A549 (cell line): Measurements from ENCODE around the gene DMBT1. TPM values are rescaled to one million over a fixed set of nuclear protein-coding genes. Genes with fewer than 3 reads are reported as not detected.

Source experiments
- ATAC-seq, 2 experiments: fragments of 200-7000 bp in 1 of 2; fragments of >200 bp in 1 of 2; cut with Nextera tagmentation in 1 of 2; cut with Tn5 transposase in 1 of 2; 3 replicates each; pipeline versions ENCODE4 v1.8.0 to v1.9.1; 2018 to 2020; ENCODE audit warnings: mild to moderate bottlenecking in 1 of 2, moderate library complexity in 1 of 2
- CTCF ChIA-PET: fragments of 300-600 bp; sonication (Branson Sonifier 250); formaldehyde crosslinking; extraction: SDS; loops from one replicate; lab custom pipeline; 2021; ENCODE audit warnings: antibody characterized with exemption, inconsistent platforms; lab: Yijun Ruan, JAX
- POLR2A ChIA-PET: fragments of 350-600 bp; formaldehyde crosslinking; extraction: SDS; loops from one replicate; lab custom pipeline; 2021; ENCODE audit warnings: antibody characterized with exemption, inconsistent platforms; lab: Yijun Ruan, JAX
- DNase-seq, 2 experiments: peaks; one replicate each; pipeline versions ENCODE4 v3.0.0 to v3.0.0-alpha.2; 2011 to 2016; ENCODE audit warnings: low read depth in 1 of 2, low spot score in 1 of 2
- FAIRE-seq: peaks from 2 replicates; lab custom pipeline; 2011; peaks lifted over from hg19 to GRCh38; lab: Jason Lieb, UNC
- H3K27ac ChIP-seq, 2 experiments: fragments of >200 bp; sonication (Bioruptor Twin); formaldehyde crosslinking; 3 replicates each; pipeline ENCODE4 v1.5.1; 2016 to 2017
- H3K4me1 ChIP-seq: fragments of >200 bp; sonication (Bioruptor Twin); formaldehyde crosslinking; 3 replicates; pipeline ENCODE4 v1.6.1; 2016
- H3K4me2 ChIP-seq: fragments of >200 bp; sonication (Bioruptor Twin); formaldehyde crosslinking; 3 replicates; pipeline ENCODE4 v1.6.1; 2016
- H3K4me3 ChIP-seq: fragments of >200 bp; sonication (Bioruptor Twin); formaldehyde crosslinking; 3 replicates; pipeline ENCODE4 v1.5.1; 2016
- H3K9me3 ChIP-seq: fragments of >200 bp; sonication (Bioruptor Twin); formaldehyde crosslinking; 3 replicates; pipeline ENCODE4 v1.6.1; 2016
- CBX2 ChIP-seq: fragments of 200-600 bp; sonication (generic); IDR thresholded peaks from 2 replicates; pipeline ENCODE4 v1.6.1; 2016; ENCODE audit warnings: low read depth, mild to moderate bottlenecking, borderline replicate concordance
- CHD2 ChIP-seq: fragments of 150-350 bp; IDR thresholded peaks from 2 replicates; pipeline ENCODE4 v1.6.1; 2014; ENCODE audit warnings: low read length; ENCODE audit not compliant: partially characterized antibody
- CHD4 ChIP-seq: fragments of 200-600 bp; sonication (generic); IDR thresholded peaks from 2 replicates; pipeline ENCODE4 v1.6.1; 2016; ENCODE audit warnings: antibody characterized with exemption, mild to moderate bottlenecking, borderline replicate concordance
- FOSB ChIP-seq: fragments of 250-450 bp; sonication (Bioruptor Pico); IDR thresholded peaks from 2 replicates; pipeline ENCODE4 v1.5.0; 2020; ENCODE audit warnings: mild to moderate bottlenecking, moderate library complexity
- FOXS1 ChIP-seq: fragments of 250-450 bp; sonication (Bioruptor Pico); IDR thresholded peaks from 2 replicates; pipeline ENCODE4 v1.5.0; 2020; ENCODE audit warnings: mild to moderate bottlenecking, moderate library complexity
- HDAC2 ChIP-seq: fragments of 200-600 bp; sonication (generic); IDR thresholded peaks from 2 replicates; pipeline ENCODE4 v1.6.1; 2016
- HEYL ChIP-seq: fragments of 250-450 bp; sonication (Bioruptor Pico); IDR thresholded peaks from 2 replicates; pipeline ENCODE4 v1.8.0; 2021; ENCODE audit warnings: mild to moderate bottlenecking, moderate library complexity
- HOXA7 ChIP-seq: fragments of 250-450 bp; sonication (Bioruptor Pico); IDR thresholded peaks from 2 replicates; pipeline ENCODE4 v1.5.0; 2020; ENCODE audit warnings: mild to moderate bottlenecking, moderate library complexity
- HOXB13 ChIP-seq: fragments of 250-450 bp; sonication (Bioruptor Pico); IDR thresholded peaks from 2 replicates; pipeline ENCODE4 v1.5.0; 2020; ENCODE audit warnings: low read depth, mild to moderate bottlenecking, moderate library complexity
- KDM1A ChIP-seq: fragments of 200-600 bp; sonication (generic); IDR thresholded peaks from 2 replicates; pipeline ENCODE4 v1.6.1; 2016; ENCODE audit warnings: low read depth, mild to moderate bottlenecking
- MAFK ChIP-seq: fragments of 450-650 bp; IDR thresholded peaks from 2 replicates; pipeline ENCODE4 v1.6.1; 2014; ENCODE audit not compliant: partially characterized antibody
- MAZ ChIP-seq: fragments of 150-350 bp; IDR thresholded peaks from 2 replicates; pipeline ENCODE4 v1.6.1; 2014; ENCODE audit warnings: antibody characterized with exemption, low read depth, low read length, borderline replicate concordance
- MYC ChIP-seq: IDR thresholded peaks from 2 replicates; pipeline ENCODE4 v1.6.1; 2012; ENCODE audit warnings: mild to moderate bottlenecking, inconsistent platforms, low read length, improper control_type of control experiment, borderline replicate concordance
- NFE2L2 ChIP-seq: fragments of 150-350 bp; conservative IDR thresholded peaks from 2 replicates; pipeline ENCODE4 v1.6.1; 2014; ENCODE audit warnings: low read length
- PHF8 ChIP-seq: fragments of 200-600 bp; sonication (generic); IDR thresholded peaks from 2 replicates; pipeline ENCODE4 v1.6.1; 2016; ENCODE audit warnings: low read depth, mild to moderate bottlenecking, antibody characterized with exemption, moderate library complexity, borderline replicate concordance
- POLR2A ChIP-seq: IDR thresholded peaks from 2 replicates; pipeline ENCODE4 v1.6.1; 2012; ENCODE audit warnings: mild to moderate bottlenecking, low read length
- POLR2AphosphoS2 ChIP-seq: conservative IDR thresholded peaks from 2 replicates; pipeline ENCODE4 v1.6.1; 2012; ENCODE audit warnings: low read length, improper control_type of control experiment, inconsistent platforms
- RNF2 ChIP-seq: fragments of 200-600 bp; sonication (generic); IDR thresholded peaks from 2 replicates; pipeline ENCODE4 v1.6.1; 2016; ENCODE audit warnings: low read depth, mild to moderate bottlenecking, antibody characterized with exemption, moderate library complexity, borderline replicate concordance
- TFCP2L1 ChIP-seq: fragments of 250-450 bp; sonication (Bioruptor Pico); IDR thresholded peaks from 2 replicates; pipeline ENCODE4 v1.5.0; 2021; ENCODE audit warnings: mild to moderate bottlenecking
- ZC3H11A ChIP-seq: fragments of 450-650 bp; IDR thresholded peaks from 2 replicates; pipeline ENCODE4 v1.6.1; 2014; ENCODE audit warnings: antibody characterized with exemption, mild to moderate bottlenecking
- ZSCAN20 ChIP-seq: fragments of 250-450 bp; sonication (Bioruptor Pico); IDR thresholded peaks from 2 replicates; pipeline ENCODE4 v1.8.0; 2022; ENCODE audit warnings: mild to moderate bottlenecking, moderate library complexity
- WGBS: methylation state at CpG from one replicate; pipeline ENCODE4 v1.1.6; 2017; ENCODE audit errors: missing lambda C conversion rate; 5-methylcytosine and 5-hydroxymethylcytosine counted together
- polyA plus RNA-seq, 4 experiments: library from polyadenylated mRNA; depleted of rRNA in 3 of 4; stranded (reverse); fragments of >200 nt; fragmentation: RNase III in 1 of 4; extraction: RNeasy Plus Mini Kit Qiagen cat#74134 plus additional on column Dnase treatment in 1 of 4; gene quantifications; 2 replicates in 3 of 4; 3 replicates in 1 of 4; pipeline ENCODE4 v1.2.3, GENCODE V29; 2011 to 2017
- TF ChIP-seq, protein P1 (sequence below): IDR thresholded peaks from 2 replicates; pipeline ENCODE4 v1.6.1; 2012; ENCODE audit warnings: low read depth, borderline replicate concordance
- TF ChIP-seq, protein P2 (sequence below): fragments of 450-650 bp; IDR thresholded peaks from 2 replicates; pipeline ENCODE4 v1.6.1; 2014; ENCODE audit warnings: antibody characterized with exemption
- TF ChIP-seq, protein P3 (sequence below): fragments of >200 bp; sonication (Bioruptor Twin); formaldehyde crosslinking; IDR thresholded peaks from 3 replicates; pipeline ENCODE4 v1.5.1; 2016
- TF ChIP-seq, protein P4 (sequence below): fragments of >200 bp; sonication (Bioruptor Twin); formaldehyde crosslinking; IDR thresholded peaks from 2 replicates; pipeline ENCODE4 v1.6.1; 2016

The DMBT1 gene
- polyA plus RNA-seq, 2 of the 4 experiments (the other 2 are of a cell fraction) = 0.01 to 0.03 TPM

DNA sequence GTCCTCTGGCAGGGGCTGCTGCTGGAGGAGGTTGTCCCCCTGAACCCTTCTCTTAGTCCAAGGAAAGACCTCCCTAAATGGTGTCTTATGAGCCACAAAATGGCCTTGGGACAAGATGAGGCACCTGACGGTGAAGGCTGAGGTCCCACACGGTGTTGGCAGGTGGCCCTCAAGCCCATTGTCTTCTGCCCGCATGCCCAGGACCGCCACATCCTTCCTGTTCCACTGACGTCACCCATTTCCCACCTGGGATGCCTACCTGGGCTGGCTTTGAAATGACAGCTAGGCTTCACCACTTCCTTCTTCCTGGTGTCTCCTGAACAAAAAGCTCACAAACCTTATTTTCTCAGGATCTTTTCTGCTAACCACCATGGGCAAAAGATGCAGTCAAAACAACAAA lies 2.1 kb upstream of the DMBT1 start:
- no peak for ATAC-seq
- Histone ChIP-seq H3K4me2 (no peak overlapping the region), H3K9me3 (no peaks in the 10 kb centered on the region), H3K4me3 (no peak overlapping the region), H3K27ac (no peak overlapping the region), H3K4me1 (peaks cover 6% of the 10 kb centered on the region; the same call in 1 of the 3 replicates)
- FAIRE-seq = no peak
- CTCF ChIA-PET = interaction anchor here (0.7 to 4.4 kb wide), 5 partner anchors 8 to 259 kb away, joined by 3 to 32 read pairs (median 4); no protein-coding TSS in a partner anchor
- POLR2A ChIA-PET = no interaction called here
- WGBS = 50% methylated on average over 5 of the region's 5 CpGs
- DNase-seq = no peak
- TF ChIP-seq HEYL (no peak), ZC3H11A (no peak), RNF2 (no peak), ZSCAN20 (CRISPR knock-in tag) (no peak), CHD4 (no peak), POLR2A (no peak), FOXS1 (CRISPR knock-in tag) (no peak), KDM1A (no peak), CHD2 (no peak), HOXB13 (CRISPR knock-in tag) (no peak)
- TF ChIP-seq, protein P1, sequence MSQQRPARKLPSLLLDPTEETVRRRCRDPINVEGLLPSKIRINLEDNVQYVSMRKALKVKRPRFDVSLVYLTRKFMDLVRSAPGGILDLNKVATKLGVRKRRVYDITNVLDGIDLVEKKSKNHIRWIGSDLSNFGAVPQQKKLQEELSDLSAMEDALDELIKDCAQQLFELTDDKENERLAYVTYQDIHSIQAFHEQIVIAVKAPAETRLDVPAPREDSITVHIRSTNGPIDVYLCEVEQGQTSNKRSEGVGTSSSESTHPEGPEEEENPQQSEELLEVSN = no peak
- TF ChIP-seq, protein P2, sequence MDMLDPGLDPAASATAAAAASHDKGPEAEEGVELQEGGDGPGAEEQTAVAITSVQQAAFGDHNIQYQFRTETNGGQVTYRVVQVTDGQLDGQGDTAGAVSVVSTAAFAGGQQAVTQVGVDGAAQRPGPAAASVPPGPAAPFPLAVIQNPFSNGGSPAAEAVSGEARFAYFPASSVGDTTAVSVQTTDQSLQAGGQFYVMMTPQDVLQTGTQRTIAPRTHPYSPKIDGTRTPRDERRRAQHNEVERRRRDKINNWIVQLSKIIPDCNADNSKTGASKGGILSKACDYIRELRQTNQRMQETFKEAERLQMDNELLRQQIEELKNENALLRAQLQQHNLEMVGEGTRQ = no peak
- TF ChIP-seq, protein P3, sequence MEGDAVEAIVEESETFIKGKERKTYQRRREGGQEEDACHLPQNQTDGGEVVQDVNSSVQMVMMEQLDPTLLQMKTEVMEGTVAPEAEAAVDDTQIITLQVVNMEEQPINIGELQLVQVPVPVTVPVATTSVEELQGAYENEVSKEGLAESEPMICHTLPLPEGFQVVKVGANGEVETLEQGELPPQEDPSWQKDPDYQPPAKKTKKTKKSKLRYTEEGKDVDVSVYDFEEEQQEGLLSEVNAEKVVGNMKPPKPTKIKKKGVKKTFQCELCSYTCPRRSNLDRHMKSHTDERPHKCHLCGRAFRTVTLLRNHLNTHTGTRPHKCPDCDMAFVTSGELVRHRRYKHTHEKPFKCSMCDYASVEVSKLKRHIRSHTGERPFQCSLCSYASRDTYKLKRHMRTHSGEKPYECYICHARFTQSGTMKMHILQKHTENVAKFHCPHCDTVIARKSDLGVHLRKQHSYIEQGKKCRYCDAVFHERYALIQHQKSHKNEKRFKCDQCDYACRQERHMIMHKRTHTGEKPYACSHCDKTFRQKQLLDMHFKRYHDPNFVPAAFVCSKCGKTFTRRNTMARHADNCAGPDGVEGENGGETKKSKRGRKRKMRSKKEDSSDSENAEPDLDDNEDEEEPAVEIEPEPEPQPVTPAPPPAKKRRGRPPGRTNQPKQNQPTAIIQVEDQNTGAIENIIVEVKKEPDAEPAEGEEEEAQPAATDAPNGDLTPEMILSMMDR = no peak

DNA sequence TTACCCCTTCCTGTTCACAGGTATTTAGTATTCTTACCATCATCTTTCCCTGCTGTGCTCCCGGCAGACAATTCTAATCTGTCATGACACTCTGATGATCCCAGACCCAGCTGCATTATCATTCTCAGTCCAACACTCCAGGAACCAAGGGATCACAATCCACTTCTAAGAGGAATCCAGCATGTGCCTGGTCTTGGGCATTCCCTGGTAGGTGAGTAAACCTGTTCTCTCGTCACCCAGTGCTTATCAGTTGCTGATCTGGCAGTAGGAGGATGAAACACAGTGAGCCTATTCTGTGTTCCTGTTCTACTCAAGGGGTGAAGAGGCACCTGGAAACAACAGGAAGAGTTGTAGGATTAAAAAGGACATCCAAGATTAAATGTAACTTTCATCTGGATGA lies 1.3 kb upstream of the DMBT1 start:
- Histone ChIP-seq H3K27ac (no peak overlapping the region), H3K4me1 (peaks cover 6% of the 10 kb centered on the region; the same call in 1 of the 3 replicates), H3K4me3 (no peak overlapping the region), H3K9me3 (no peaks in the 10 kb centered on the region), H3K4me2 (no peak overlapping the region)
- TF ChIP-seq HEYL = no peak
- no peak for TF ChIP-seq CBX2
- TF ChIP-seq FOXS1 (CRISPR knock-in tag) = no peak
- TF ChIP-seq MYC = no peak
- no peak for TF ChIP-seq HDAC2
- TF ChIP-seq MAFK = no peak
- TF ChIP-seq, protein P4, sequence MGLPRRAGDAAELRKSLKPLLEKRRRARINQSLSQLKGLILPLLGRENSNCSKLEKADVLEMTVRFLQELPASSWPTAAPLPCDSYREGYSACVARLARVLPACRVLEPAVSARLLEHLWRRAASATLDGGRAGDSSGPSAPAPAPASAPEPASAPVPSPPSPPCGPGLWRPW = no peak
- no peak for TF ChIP-seq TFCP2L1
- no peak for TF ChIP-seq HOXA7 (CRISPR knock-in tag)
- TF ChIP-seq FOSB (CRISPR knock-in tag) = no peak
- no peak for TF ChIP-seq PHF8
- TF ChIP-seq, protein P2 = no peak
- TF ChIP-seq, protein P1 = no peak
- no peak for TF ChIP-seq POLR2AphosphoS2
- no peak for TF ChIP-seq NFE2L2
- TF ChIP-seq MAZ = no peak
- no peak for TF ChIP-seq CHD4
- FAIRE-seq (no peak), DNase-seq (no peak), ATAC-seq (0 out of 6 replicates have a peak, but pooled peaks of 1 of the 2 experiments have one; percentile 12)
- ChIA-PET POLR2A (no interaction called here), CTCF (interaction anchor here (0.7 to 2.4 kb wide), 3 partner anchors 23 to 260 kb away, joined by 3 to 7 read pairs (median 4); no protein-coding TSS in a partner anchor)
- WGBS = 55% methylated on average over 2 of the region's 2 CpGs
